ENCODE measurements around the gene FSTL4.
"Not testable (repeated sequence)": the region's sequence is repeated elsewhere in the genome, so short reads cannot be mapped to it uniquely, and the experiment has no call there.

The FSTL4 gene

GRCh38 chr5:133234911-133235310, 377.4 kb downstream of the FSTL4 start:
- DNase-seq: no peak

- DNase-seq: no peak
These were observed 378.1 kb downstream of the FSTL4 start for GRCh38 chr5:133234273-133234672.

GRCh38 chr5:133233616-133234015, 378.7 kb downstream of the FSTL4 start:
- no peak for DNase-seq

GRCh38 chr5:133232911-133233310, 379.4 kb downstream of the FSTL4 start:
- DNase-seq: no peak

GRCh38 chr5:133232435-133232834, 379.9 kb downstream of the FSTL4 start:
- no peak for DNase-seq

GRCh38 chr5:133232011-133232410, 380.3 kb downstream of the FSTL4 start:
- no peak for DNase-seq

- DNase-seq: no peak
These were observed 381.3 kb downstream of the FSTL4 start for GRCh38 chr5:133230823-133231578.

- DNase-seq: no peak
These were observed 382.2 kb downstream of the FSTL4 start for GRCh38 chr5:133229931-133230664.

GRCh38 chr5:133228316-133228715, 384.0 kb downstream of the FSTL4 start:
- DNase-seq: no peak

GRCh38 chr5:133227897-133228296, 384.4 kb downstream of the FSTL4 start:
- DNase-seq: no peak

- no peak for DNase-seq
These were observed 385.3 kb downstream of the FSTL4 start for GRCh38 chr5:133227082-133227481.

GRCh38 chr5:133226186-133226585, 386.2 kb downstream of the FSTL4 start:
- no peak for DNase-seq

- DNase-seq: no peak
These were observed 386.6 kb downstream of the FSTL4 start for GRCh38 chr5:133225671-133226152.

- DNase-seq: no peak
These were observed 389.4 kb downstream of the FSTL4 start for GRCh38 chr5:133222979-133223378.

GRCh38 chr5:133222521-133222920, 389.8 kb downstream of the FSTL4 start:
- no peak for DNase-seq

- no peak for DNase-seq
These were observed 390.3 kb downstream of the FSTL4 start for GRCh38 chr5:133222040-133222439.

- DNase-seq: no peak
These were observed 391.3 kb downstream of the FSTL4 start for GRCh38 chr5:133220851-133221674.

GRCh38 chr5:133219296-133219695, 393.0 kb downstream of the FSTL4 start:
- no peak for DNase-seq

GRCh38 chr5:133216138-133216537, 396.2 kb downstream of the FSTL4 start:
- not testable (repeated sequence) for DNase-seq

GRCh38 chr5:133214153-133214820, 398.1 kb downstream of the FSTL4 start:
- no peak for DNase-seq

- no peak for DNase-seq
These were observed 406.7 kb downstream of the FSTL4 start for GRCh38 chr5:133205649-133206048.

- no peak for DNase-seq
These were observed 407.1 kb downstream of the FSTL4 start for GRCh38 chr5:133205204-133205603.

Measured in activated gamma-delta T cell (primary cell).